HG02885 (cell line): Measurements from ENCODE around the gene HIVEP3.

Experiments
- ATAC-seq: cut with Tn5 transposase; IDR thresholded peaks from one replicate; pipeline ENCODE4 v1.9.1; 2021; ENCODE audit warnings: mild to moderate bottlenecking; ENCODE audit not compliant: unreplicated experiment, poor library complexity

The HIVEP3 gene

DNA sequence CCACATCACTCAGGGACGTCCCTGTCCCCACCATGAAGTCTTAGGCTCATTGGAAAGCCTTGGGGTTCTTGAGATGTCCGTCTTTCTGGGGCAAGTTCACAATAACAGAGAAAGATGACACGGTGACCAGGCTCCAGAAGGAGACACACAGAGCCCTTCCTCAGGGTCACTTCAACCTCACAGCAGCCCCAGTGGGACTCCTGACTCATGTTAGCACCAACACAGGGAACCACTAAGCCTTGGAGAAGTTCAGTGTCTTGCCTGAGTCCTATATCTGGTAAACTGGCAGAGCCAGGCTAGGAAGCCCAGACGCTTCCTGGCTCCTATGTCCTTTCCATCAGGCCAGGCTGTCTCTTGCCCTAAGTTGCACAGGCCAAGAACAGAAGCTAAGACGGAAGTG is 199.1 kb downstream of the HIVEP3 start:
- ATAC-seq = no peak

DNA sequence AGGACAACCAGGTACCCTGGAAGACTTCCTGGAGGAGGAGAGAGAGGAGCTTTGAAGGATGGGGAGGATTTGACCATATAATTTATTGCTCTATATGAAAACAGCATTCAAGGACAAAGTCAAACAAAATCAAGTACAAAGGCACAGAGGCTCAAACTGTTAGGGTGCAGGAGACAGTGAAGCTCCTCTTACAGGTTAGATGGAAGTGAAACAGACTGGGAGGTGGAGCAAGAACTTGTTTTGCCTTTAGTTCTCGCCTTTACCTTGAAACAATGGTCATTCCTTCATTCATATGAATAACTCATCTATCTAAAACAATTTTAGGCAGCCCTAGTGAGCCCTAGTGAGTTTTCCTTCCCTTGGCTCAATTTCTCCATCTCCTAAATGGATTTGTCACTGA is 199.6 kb downstream of the HIVEP3 start:
- ATAC-seq = no peak

DNA sequence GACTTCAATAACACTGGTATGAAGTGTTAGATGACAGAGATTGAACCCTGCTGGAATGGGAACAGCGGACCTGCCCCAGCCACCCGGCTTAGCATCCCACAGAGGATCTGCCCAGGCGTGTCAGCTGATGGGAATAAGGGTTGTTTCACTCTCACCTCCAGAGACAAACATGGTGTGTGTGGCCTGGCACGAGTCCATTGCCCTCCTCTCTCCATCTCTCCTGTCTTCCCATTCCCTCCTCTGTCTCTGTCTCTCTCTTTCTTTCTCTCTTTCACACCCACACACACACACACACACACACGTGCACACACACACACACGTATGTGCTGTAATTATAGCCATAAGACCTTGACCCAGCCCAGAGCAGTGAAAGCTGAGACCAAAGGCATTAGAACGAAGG is 200.2 kb downstream of the HIVEP3 start:
- no peak for ATAC-seq

DNA sequence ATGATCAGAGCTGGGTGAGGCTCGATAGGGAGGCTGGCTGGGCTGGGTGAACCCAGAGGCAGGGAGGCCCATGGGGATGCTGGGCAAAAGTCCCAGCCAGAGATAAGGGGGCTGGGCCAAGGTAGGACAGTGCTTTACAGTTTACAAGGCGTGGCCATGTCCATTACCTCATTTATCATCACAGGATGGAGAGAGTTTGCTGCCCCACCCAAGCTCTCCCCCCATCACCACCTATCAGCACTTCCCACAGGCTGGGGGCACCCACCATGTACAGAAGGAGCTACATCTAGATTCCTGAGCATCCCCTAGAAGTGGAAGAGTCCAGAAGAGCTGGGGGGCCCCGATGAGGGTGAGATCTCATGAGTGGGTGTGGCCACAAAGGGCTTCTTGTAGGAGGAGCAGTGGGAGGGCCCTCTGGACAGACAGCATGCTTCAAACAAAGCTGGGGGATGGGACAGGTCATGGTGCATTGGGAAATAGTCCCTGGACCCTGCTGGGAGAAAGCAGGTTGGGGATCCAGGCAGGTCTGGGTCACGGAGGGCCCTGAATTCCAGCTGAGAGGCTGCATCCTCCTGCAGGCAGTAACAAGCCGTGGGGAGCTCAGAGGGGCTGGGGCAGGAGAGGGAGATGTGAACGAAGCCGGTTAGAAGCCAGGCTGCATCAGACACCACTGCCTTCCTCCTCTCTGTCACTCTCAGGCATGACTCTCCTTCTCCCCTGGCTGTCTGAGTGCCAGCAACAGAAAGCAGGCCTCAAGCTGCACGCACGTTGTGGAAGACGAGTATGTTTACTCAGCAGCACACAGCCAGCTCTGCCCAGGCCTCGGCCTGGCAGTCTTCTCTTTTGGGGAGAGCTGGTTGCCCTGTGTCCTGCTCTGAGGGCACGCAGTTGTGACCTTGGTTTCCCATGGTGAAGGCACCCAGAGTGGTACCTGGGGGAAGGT is 202.3 kb downstream of the HIVEP3 start:
- no peak for ATAC-seq

DNA sequence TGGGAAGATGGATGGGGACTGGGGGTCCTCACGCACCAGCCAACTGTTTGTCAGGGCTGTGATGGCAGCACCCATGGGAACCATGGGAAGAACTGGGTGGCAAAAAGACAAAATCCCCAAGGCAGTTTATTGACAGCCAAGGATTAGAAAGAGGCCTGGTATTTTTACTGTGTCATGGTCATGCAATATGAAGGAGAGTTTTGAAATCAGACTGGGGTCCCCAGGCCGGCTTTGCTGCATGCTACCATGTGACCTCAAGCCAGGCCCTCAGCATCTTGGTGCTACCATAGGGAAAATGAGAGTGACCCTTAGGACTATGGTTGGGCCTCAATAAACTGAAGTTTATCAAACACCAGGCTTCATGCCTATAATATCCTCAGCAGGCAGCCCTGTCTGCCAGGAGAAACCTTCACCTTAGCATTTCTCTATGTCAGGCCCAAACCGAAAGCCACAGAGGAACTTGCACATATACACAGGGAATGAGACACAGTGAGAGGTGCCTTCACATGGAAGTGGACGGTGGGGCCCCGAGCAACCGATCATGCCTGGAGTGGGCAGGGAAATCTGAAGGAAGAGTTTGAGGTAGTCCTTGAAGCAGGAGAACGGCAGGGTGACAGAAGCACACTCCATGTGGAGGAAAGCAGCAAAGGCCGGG is 203.2 kb downstream of the HIVEP3 start:
- no peak for ATAC-seq

DNA sequence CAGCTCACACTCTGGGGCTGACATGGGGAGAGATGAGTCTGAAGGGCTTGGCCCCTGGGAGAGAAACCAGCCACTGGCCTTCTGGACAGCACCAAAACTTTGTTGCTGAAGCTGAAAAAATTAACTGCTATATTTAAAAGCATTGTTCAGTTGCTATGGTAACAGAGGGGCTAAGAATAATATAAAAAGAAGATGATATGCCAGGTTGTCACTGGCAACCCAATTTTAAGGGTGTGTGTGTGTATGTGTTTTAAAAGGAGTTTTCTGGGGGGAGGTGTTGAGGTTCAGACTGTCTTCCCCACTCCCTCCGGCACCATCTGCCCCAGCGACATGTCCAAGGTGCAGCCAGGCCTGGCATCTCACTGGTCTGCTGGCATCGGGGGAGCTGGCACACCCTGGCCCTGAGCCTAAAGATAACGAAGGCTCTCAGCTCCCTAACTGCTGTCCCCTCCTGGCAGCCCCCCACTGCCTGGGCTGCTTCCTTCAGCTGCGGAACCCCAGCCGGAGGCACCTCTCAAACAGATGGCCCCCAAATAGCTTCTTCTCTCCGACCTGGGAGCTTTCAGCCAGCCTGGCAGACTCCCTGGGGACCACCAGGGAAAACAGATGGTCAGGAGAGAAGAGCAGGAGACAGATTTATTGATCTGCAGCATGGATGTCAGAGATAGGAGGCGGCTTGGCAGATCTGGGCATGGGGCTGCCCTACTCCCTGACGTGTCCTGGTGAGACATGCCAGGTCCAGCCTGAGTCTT is 203.9 kb downstream of the HIVEP3 start:
- no peak for ATAC-seq

DNA sequence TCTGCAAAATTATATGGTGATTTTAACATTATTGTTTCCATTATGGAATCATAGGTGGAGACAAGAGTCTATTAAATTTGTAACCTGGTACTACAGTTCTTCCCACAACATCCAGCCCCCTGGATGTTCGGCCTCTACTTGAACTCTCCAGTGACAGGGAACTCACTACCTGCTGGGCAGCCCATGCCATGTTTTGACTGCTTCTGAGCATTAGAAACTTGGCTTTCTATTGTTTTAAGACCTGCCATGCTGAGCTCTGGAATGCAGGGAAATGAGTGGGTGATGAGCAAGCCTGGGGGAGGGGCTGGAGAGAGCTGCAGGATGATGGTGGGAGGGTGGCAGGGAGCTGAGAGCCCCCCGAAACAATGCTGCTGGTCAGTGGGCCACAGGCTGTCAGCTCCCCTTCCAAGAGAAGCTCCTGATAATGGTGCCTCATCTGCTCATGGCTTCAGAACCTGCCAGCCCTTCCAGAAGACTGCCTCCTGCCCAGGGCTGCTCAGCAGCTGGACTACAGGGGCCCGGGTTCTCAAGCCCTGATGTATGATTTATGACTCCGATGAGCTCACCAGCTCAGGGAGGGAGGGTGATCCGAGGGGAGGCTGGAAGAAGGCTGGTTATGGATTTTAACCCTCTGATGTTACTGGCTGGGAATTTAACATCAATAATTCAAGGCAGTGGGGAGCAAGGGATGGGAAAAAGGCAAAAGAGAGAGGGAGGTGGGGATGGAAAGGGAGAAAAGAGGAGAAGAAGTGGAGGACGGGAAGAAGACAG is 205.0 kb downstream of the HIVEP3 start:
- ATAC-seq = no peak

DNA sequence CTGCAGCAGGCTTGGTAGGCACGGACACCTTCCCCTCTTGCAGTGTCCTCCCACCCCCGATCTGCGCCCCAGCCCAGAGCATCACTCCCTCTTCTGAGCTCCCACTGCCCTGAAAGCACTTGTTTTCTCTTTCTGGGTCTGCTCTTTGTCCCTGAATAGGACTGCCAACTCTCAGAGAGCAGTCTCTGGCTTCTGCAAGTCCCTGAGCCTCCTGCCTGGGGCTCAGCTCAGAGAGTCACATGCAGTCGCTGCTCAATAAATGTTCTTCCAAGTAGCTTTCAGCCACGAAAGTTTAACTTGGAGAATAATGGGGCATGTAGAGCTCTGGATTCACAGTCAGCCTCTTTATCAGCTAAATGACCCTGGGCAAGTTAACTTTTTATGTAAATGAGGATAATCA is 205.6 kb downstream of the HIVEP3 start:
- no peak for ATAC-seq

DNA sequence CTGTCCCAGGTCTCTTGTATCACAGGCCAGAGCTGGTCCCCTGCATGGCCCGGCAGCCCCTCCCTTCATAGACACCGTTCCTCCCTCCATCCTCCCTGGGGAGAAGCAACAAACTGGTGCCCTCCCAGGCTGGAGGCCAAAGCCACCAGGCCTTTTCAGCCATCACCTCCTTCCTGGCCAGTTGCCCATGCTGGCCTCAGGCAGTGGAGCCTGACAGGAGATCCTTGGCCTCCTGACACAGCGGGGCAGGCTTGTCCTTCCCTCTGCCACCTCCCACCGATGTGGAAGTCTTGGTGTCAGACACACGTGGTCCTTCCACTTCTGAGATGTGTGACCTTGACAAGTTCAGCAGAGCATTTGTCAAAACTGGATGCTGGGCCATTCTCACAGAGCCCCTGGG is 206.0 kb downstream of the HIVEP3 start:
- no peak for ATAC-seq

DNA sequence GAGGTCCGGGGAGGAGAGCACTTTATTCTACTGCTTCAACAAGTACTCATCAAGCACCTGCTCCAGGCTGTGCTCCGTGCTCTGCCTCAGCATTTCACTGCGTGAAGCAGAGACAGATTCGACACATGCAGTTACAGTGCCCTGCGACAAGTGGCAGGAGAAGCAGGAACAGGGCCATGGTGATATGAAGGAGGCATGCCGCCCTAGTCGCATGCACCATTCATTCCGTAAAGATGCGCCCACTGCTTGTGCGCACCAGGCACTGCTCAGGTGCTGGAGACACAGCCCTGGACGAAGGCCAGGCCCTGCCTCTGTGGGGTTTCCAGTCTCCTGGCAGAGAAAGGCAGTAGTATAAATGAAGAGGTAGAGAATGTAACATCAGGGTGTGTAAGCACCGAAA is 206.6 kb downstream of the HIVEP3 start:
- no peak for ATAC-seq

DNA sequence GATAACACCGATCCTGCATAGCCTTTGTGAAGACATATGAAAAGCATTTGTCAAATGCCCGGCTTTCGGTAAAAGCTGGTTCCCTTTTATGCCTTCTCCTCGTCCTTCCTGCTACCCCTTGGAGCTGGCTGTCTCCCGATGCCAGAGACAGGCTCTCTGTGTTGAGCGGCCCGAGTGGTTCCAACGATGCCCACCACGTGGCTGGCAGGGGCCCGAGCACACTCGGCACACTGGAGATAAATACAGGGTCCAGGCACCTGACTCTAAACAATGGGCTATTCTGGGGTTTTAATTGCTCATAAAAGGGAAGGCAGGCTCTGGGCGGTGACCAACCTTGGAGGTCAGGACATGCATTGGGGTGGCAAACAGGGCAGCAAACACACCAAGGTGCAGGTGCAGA is 207.1 kb downstream of the HIVEP3 start:
- no peak for ATAC-seq

DNA sequence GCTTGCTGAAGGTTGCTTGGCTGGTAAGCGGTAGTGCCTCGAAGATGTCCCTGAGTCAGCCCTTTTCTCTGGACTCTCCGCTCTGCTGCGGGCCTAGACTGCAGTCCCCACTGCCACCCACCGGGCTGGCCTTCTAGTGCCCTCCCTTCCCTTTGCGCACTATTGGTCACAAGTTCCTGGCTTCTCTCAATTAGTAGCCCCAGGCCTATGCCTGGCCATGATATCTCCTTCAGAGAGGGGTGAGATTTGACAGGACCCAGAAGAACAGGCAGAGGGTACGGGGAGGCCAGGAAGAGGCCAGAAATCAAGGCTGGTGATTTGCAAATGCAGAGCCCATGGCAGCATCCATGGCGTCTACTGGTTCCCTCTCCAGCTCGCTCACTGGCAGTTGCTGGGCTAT is 207.7 kb downstream of the HIVEP3 start:
- no peak for ATAC-seq

DNA sequence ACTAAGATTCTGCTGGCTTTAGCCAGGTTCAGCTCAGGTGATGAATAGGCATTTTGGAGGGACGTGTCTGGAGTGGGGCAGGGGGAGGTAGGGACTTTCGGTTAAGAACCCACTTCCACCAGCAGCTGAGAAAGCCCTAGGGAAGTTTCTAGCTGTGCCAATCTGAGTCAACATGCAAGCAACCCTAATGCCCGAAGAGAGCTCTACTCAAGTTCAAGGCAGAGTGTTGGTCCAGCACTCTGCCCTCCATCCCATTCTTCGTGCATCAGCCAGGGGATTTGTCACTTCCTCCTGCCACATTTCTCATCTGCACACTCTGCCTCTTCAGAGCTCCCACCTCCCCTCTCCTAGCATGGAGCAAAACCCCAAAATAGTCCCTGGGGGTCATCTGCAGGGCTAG is 208.8 kb downstream of the HIVEP3 start:
- ATAC-seq = no peak

DNA sequence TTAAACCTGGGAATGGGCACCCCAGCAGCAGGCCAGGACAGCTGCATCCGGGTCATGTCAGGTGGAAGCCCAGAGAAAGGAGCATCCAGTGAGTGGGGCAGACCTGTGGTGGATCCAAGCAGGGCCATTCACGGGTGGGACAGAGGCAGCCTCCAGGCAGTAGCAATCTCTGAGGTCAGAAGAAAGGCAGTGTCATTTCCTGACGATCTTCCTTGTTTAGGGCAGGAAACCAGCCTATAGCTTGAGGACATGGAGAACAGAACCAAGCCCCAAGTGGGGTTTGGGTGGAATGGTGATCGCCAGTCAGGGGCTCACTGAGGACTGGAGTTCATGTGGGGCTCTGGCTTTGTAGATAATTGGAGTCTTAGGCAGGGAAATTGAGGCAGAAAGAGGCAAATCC is 209.4 kb downstream of the HIVEP3 start:
- no peak for ATAC-seq

DNA sequence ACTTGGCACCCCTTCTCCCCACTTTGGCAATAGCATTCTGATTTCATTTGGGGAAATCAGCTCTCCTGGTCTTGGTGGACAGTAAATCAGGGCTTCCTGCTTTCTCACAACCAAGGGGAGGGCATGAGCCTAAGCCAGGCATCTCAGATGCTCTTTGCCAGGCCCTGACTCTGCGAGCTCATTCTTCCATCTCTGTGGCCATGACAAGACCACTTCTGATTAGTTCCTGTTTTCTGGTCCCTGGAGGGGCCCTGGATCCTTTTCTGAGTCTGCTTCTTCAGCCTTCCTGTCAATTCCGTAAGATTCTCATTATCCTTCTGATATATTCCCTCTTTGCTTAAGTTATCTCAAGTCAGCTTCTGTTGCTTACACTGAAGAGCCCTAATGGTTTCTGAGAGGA is 210.4 kb downstream of the HIVEP3 start:
- ATAC-seq = no peak

DNA sequence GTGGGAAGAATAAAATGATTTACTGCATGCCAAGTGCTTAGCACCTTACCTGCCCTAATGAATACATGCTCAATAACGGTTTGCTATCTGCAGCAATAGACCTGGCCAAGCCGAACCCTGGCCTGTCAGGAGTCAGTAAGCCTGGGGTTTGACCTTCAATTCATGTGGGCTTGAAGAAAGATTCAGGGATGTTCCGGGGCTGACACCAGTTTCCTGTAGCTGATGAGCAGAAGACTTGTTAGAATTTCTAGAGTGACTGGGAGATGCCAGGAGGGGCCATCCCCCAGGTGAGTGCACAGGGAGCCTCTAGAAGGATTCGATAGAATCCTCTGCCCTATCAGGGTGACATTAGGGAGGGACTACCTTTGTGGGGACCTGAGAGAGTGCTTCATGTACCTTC is 210.9 kb downstream of the HIVEP3 start:
- ATAC-seq = no peak

DNA sequence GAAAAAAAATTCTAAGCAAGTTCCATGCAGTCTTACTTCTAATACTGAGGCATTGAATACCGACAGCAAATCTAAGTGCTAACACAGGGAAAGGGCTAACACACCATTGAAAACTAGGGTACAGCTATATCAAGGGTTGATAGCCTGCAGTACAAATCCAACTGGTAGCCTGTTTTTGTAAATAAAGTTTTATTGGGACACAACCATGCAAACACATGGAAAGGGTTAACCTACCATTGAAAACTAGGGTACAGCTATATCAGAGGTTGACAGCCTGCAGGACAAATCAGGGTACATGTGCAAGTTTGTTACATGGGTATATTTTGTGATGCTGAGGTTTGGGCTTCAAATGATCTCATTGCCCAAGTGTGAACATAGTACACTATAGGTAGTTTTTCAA is 212.9 kb downstream of the HIVEP3 start:
- no peak for ATAC-seq

DNA sequence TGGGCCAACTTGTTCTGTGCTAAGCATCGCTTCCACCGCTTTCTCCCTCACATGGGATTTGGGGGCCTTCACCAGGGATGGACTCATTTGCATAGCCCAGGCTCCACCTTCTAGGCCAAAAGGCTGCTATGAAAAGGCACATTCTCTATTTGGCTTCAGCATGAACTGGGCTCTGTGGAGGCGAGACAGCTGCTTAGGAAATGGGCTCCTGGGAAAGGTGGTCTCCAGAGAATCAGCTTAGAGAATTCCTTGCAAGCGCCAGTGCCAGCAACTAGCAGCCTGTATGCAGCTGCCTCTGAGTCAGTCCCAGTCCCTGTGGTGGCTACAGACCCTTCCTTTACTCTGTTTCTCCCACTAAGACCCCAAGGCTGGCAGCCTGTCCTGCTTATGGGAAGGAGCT is 214.5 kb downstream of the HIVEP3 start:
- ATAC-seq = no peak

DNA sequence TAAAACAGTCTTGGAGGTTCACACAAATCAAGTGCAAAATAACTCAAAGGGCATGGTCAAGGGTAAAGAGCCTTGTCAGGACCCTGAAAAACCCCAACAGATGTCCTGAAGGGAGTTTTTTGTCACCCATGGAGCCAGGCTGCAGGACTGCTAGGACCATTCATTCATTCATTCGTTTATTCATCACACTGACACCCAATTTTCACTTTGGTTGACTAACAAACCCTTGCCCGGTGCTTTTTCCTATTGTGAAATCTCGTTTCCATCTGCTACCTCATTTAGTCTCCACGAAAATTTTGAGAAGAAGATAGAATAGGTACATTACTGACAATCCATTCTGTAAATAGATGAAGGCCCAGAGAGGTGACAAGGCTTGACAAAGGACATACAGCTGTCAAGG is 216.0 kb downstream of the HIVEP3 start:
- ATAC-seq = no peak

DNA sequence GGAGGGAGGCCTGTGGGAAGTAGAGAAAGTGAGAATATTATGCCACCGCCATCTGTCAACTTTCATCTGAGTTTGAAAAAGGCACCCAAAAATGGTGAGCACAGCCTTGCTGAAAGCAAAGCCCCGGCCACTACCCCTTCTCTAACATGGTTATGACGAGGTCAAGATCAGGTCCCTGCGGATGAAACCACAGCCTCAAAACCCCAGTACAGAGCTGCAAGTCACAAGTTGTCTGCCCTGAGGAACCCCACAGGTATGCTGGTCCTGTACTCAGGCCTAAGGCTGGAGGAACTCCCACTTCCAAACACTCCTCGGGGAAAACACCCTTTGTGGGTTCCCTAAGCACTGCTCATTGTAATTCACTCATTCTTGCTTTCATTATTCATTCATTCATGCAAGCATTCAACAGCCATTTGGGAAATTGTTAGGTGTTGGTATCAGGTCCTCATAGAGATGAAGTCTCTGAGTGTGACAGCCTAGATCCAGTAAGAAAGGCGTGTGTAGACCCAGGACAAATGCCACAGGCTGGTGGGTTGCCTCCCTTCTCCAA is 217.7 kb downstream of the HIVEP3 start:
- no peak for ATAC-seq
